ENCODE data around the gene SPDYA. TPM values are rescaled to one million over a fixed set of nuclear protein-coding genes. Genes with fewer than 3 reads are reported as not detected.

The SPDYA gene
- total RNA-seq, 6 experiments from 2014 or later, result 0.14 to 0.47 (median 0.34) TPM; not detected in 2

- Mint-ChIP-seq H3K4me3 (no peak overlapping the region), H3K27ac (no peak overlapping the region), H3K9me3 (no peaks in the 10 kb centered on the region), H3K36me3 (ENCODE audit: low read depth) (peaks cover 7% of the 10 kb centered on the region; the same call in 1 of the 2 replicates), H3K4me1 (ENCODE audit: low read depth) (peaks cover 61% of the 10 kb centered on the region), H3K27me3 (ENCODE audit: insufficient read depth) (no peaks in the 10 kb centered on the region; the same call in 1 of the 2 replicates)
- no peak for TF ChIP-seq CTCF (IDR thresholded peaks at IDR 0.05)
- no peak for DNase-seq
Measured at GRCh38 chr2:28768422-28768821, 42.2 kb upstream of the SPDYA start.

- Mint-ChIP-seq H3K4me1 (ENCODE audit: low read depth) (peaks cover 56% of the 10 kb centered on the region), H3K27me3 (ENCODE audit: insufficient read depth) (no peaks in the 10 kb centered on the region; the same call in 1 of the 2 replicates), H3K9me3 (no peaks in the 10 kb centered on the region), H3K4me3 (no peak overlapping the region), H3K27ac (no peak overlapping the region), H3K36me3 (ENCODE audit: low read depth) (peaks cover 7% of the 10 kb centered on the region; the same call in 1 of the 2 replicates)
- no peak for DNase-seq
- TF ChIP-seq CTCF (IDR thresholded peaks at IDR 0.05), result no peak
Measured at GRCh38 chr2:28768952-28769351, 41.7 kb upstream of the SPDYA start.

GRCh38 chr2:28772351-28772750 is 38.3 kb upstream of the SPDYA start:
- Mint-ChIP-seq H3K4me1 (ENCODE audit: low read depth) (peaks cover 29% of the 10 kb centered on the region), H3K27ac (no peak overlapping the region), H3K9me3 (no peaks in the 10 kb centered on the region), H3K4me3 (no peak overlapping the region), H3K27me3 (ENCODE audit: insufficient read depth) (no peaks in the 10 kb centered on the region), H3K36me3 (ENCODE audit: low read depth) (peaks cover 7% of the 10 kb centered on the region; the same call in 1 of the 2 replicates)
- no peak for TF ChIP-seq CTCF (IDR thresholded peaks at IDR 0.05)
- DNase-seq, result no peak

- no peak for DNase-seq
- no peak for TF ChIP-seq CTCF (IDR thresholded peaks at IDR 0.05)
- Mint-ChIP-seq H3K27ac (no peak overlapping the region), H3K36me3 (ENCODE audit: low read depth) (peaks cover 4% of the 10 kb centered on the region; the same call in 1 of the 2 replicates), H3K9me3 (no peaks in the 10 kb centered on the region), H3K4me3 (no peak overlapping the region), H3K27me3 (ENCODE audit: insufficient read depth) (no peaks in the 10 kb centered on the region), H3K4me1 (ENCODE audit: low read depth) (peaks cover 4% of the 10 kb centered on the region; the same call in 1 of the 2 replicates)
Measured at GRCh38 chr2:28776471-28776870, 34.2 kb upstream of the SPDYA start.

GRCh38 chr2:28778392-28778791 is 32.2 kb upstream of the SPDYA start:
- Mint-ChIP-seq H3K27me3 (ENCODE audit: insufficient read depth) (no peaks in the 10 kb centered on the region), H3K27ac (no peak overlapping the region), H3K36me3 (ENCODE audit: low read depth) (peaks cover 9% of the 10 kb centered on the region), H3K4me3 (no peak overlapping the region), H3K9me3 (no peaks in the 10 kb centered on the region), H3K4me1 (ENCODE audit: low read depth) (no peaks in the 10 kb centered on the region)
- no peak for TF ChIP-seq CTCF (IDR thresholded peaks at IDR 0.05)
- DNase-seq, result no peak

- no peak for DNase-seq
- H3K36me3 Mint-ChIP-seq (ENCODE audit: low read depth), result peaks cover 9% of the 10 kb centered on the region
- no peak overlapping the region for H3K4me3 Mint-ChIP-seq
- no peak overlapping the region for H3K27ac Mint-ChIP-seq
- H3K9me3 Mint-ChIP-seq, result no peaks in the 10 kb centered on the region
- no peaks in the 10 kb centered on the region for H3K27me3 Mint-ChIP-seq (ENCODE audit: insufficient read depth)
- no peaks in the 10 kb centered on the region for H3K4me1 Mint-ChIP-seq (ENCODE audit: low read depth)
- TF ChIP-seq CTCF (IDR thresholded peaks at IDR 0.05), result no peak
Measured at GRCh38 chr2:28779001-28779400, 31.6 kb upstream of the SPDYA start.

Data from HFFc6 (cell line).